CD4-positive, alpha-beta T cell treated with Interleukin-10 for 1 hour (primary cell): ENCODE results near the gene PATL1.
"Not testable (repeated sequence)": the region's sequence is repeated elsewhere in the genome, so short reads cannot be mapped to it uniquely, and the experiment has no call there.

ENCODE experiments used
- DNase-seq: peaks from one replicate; pipeline ENCODE4 v3.0.0-alpha.2; 2020

The PATL1 gene

DNA sequence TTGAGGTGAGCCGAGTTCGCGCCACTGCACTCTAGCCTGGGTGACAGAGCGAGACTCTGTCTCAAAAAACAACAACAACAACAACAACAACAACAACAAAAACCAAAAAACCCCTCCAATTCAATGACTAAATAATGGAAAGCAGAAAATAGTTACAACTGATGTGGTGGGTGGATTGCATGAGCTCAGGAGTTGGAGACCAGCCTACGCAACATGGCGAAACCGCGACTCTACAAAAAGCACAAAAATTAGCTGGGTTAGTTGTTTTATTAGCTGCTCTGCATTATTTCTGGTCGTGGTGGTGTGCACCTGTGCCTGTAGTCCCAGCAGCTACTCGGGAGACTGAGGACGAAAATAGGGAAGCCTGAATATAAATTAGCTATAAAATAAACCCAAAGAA is 2.6 kb upstream of the PATL1 start:
- DNase-seq, result no peak

DNA sequence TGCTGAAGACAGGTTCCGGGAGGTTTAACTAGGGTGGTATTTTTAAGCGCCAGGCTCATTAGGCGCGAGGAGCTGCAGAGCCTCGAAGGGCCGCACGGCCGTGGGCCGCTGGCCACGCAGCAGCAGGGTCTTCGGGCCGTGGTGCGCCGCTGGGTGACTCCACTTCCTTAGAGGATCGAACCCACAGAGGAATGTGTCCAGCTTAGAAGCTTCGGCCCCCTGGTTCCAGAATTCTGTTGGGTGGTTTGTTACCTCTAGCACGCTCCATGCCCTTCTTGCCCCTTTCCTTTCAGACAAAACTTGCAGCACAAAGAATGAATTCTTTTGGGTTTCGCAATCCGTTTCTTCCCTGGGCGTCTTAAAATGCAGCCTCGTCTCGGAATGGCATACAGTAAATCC is 773 bp upstream of the PATL1 start:
- DNase-seq, result no peak

DNA sequence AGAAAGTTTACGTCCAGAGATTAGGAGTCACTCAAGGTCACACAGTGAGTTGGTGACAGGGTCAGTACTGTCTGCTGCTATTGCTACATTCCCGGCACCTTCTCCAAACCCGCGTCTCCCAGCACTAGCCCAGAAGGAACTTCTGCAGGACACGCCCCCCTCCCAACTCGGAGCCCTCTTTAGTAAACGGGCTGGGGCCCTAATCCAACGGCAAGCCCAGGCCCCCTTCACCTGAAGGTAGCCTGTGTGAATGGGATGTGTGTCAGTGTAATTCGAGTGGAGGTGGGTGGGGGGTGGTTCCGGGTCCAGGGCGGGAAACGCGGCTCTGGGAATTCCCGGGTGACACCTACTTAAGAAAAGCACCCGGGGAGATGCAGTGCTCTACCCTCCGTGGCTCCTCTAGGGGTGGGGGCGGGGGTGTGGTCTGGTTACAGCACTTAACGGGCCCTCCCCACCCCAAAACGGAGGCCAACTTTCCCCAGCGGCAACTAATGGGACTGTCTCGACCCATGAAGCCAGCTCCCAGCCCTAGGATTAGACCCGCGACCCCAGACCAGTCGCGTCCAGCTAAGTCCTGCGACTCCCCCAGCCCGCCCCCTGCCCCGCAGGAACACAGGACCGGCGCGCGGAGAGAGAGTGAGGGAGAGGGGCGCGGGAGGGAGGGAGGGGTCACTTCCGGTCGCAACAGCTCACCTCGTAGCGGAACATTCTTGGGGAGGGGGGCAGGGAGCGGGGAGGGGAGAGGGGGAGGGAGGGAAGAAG is 468 bp downstream of the PATL1 start:
- peak; percentile 84 for DNase-seq

DNA sequence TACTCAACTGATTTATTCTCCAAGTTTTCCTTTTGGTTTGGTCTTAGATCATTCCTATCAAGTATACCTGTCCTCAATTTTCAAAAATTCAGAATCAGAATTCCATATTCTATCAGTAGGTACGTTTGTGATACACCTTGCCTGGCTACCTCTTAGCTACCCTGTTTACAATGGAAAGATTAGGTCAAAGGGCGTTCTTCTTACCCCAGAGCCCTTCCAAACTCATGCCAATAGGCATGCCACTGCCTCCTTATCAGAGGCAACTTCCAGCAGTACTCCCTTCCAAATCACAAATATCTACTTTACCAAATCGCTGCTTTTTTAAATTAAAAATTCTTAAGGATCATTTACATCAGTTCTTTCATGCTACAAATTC is 1.0 kb downstream of the PATL1 start:
- no peak for DNase-seq

DNA sequence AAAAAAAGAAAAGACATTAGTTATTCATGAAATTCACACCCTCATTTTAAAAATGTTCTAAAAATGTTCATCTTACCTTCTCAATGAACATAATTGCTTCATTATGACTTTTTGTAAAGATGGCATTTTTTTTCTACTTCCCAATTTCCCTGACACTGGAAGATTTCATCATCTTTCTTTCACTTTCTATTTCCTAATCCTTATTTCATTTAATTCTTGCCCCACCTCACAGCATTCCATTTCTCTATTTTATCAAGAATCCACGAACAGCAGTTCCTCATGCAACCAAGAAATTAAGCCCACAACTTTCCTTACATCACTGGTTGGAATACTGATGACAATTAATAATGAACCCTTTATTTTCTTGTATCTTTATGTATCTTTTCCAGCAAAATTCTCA is 1.9 kb downstream of the PATL1 start:
- no peak for DNase-seq

DNA sequence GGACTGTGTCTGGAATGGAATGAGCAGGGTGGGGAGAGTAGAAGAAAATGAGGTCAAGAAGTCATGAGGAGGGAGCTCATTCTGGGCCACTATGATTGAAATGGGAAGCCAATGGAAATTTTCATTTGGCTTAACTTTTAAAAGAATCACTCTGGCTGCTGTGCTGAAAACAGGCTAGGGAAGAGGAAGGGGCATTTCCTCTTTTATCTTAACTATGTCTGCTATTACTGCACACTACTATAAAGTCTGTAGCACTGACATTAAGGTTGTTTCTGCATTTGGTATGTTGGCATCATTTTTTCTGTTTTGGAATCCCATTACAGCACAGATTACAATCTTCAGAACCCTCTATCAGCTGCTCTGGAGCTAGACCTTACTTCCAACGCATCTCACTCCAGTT is 8.2 kb downstream of the PATL1 start:
- no peak for DNase-seq

DNA sequence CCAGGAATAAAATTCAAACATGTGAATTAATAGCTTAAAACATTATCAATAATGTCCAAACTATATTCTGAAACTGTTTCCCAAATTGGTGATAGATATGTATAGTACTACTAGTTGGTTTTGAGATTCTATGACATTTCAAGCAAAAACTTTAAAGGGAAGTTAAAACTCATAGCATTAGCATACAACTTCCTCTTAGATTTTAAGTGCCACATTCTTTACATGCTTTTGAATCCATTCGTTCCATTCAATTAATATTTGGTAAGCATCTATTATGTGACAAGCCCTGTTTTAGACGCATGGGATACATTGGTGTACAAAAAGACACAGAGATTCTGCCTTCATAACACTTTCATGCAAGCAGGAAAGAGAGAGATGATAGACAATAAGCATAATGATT is 8.9 kb downstream of the PATL1 start:
- no peak for DNase-seq

DNA sequence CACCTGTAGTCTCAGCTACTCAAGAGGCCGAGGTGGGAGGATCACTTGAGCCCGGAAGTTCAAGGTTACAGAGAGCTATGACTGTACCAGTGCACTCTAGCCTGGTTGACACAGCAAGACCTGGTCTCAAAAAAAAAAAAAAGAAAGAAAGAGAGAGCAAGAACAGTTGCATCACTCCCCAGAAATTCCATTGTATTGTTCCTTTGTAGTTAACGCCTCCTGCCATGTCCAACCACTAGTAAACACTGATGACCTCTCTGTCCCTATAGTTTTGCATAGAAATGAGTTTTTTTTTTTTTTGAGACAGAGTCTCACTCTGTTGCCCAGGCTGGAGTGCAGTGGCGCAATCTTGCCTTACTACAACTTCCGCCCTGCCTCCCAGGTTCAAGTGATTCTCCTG is 10.8 kb downstream of the PATL1 start:
- DNase-seq, result no peak

DNA sequence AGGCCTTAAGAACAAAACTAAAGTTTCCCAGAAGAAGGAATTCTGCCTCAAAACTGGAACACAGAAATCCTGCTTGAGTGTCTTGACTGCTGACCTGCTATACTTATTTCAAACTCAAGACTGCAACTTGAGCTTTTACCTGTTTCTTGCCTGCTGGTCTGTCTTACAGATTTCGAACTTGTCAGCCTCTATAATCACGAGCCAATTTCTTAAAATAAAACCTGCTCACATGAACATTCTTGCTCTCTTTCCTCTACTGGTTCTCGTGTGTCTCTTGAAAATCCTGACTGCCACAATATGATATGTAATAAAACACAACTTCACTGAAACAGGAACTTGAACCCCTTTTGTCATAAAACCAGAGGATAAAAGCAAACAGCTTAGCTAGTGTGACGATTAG is 13.9 kb downstream of the PATL1 start:
- DNase-seq, result no peak

DNA sequence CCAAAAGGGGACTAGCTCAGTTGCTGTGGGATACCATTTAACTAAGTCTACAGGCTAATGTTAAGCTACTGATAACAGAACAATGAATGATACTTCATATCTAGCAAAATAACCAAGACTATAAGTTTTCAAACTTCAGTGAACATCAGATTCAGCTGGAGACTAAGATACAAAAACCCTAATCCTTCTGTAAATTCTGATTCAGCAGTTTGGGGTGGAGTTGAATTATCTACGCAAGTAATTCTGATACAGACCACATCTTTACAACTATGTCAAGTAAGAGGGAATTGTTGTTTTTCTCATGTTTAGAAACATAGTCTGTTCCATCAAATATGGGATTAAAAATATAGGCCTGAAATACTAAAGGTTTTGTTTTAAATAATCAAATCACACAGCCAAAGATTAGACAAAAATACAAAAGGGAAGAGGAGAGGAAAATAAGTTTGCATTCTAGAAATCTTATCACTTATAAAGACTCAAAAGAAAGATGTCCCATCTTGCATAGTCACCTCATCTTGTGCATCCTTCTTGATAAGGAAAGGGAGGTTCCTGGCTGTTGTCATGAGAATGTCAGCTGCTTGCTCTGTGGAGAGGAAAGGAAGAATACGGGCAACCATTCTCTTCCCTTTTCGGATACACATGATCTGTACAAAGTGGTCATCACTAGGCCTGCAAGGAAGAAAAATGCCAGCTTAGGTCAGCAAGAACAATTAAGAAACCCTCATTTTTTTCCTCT is 21.4 kb downstream of the PATL1 start:
- DNase-seq, result no peak

DNA sequence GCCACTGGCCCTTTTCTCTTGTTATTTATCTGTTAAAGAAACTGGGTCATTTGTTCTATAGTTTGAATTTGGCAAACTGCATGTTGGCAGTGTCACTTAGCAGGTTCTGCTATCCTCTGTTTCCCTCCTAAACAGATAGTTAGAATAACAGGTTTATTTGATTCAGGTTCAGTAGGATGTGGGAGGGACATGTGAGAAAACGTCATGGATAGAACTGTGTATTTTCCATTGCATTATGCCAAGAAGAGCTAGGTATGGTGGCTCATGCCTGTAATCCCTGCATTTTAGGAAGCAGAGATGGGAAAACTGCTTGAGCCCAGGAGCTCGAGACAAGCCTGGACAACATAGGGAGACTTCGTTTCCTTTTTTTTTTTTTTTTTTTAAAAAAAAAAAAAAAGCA is 24.3 kb downstream of the PATL1 start:
- no peak for DNase-seq

DNA sequence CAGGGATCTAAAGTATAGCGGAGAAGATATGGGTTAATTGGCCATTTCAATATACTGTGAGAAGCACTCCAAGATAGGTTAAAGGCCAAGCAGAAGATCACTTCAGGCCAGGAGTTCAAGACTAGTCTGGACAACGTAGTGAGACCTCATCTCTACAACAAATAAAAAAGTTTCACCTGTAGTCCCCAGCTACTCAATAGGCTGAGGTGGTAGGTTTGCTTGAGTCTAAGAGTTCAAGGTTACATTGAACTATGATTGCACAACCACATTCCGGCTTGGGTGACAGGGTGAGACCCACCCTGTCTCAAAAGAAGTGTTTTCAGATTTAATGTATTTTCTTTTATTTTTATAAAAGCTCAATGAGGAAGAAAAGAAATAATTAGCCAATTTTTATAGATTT is 25.4 kb downstream of the PATL1 start:
- DNase-seq, result no peak

DNA sequence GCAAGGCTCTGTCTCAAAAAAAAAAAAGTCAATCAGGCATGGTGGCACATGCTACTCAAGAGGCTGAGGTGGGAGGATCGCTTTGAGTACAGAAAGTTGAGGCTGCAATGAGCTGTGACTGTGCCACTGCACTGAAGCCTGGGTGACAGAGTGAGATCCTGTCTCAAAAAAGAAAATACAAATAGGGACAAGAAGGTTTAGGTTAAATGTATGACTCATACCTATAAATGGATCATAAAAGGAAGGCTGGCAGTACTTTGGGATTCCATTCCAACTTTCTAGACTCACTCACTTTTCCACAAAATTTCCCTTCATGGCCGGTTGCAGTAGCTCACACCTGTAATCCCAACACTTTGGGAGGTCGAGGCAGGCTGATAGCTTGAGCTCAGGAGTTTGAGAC is 27.7 kb downstream of the PATL1 start:
- DNase-seq, result no peak

DNA sequence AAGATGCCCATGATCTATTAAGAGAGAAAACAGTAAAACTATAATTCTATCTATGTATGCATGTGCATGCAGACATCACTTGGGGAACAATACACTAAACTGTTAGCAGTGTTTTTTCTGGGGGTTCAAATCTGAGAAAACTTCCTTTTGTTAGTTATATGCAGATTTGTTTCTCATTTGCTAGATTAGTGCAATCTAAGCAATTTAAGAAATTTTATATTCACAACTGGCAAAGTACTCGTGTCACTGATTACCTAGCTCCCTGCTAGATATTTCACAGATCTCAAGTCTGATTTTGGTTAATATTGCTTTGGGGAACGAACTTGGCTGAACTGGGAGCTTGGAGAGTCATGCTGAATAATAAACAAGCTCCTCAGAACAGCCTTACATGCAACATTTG is 38.3 kb downstream of the PATL1 start:
- DNase-seq, result no peak

DNA sequence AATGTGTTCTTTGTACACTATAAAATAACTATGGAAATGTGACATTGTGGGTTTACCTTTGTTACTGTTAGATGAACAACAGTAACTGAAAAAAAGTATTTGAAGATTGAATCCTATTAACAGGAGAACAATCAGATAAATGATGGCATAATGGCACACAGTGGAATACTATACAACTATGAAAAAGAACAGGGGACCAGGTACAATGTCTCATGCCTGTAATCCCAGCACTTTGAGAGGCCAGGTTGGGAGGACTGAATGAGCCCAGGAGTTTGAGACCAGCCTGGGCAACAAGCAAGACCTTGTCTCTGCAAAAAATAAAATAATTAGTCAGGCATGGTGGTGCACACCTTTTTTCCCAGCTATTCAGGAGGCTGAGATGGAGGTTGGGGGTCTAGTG is 38.8 kb downstream of the PATL1 start:
- DNase-seq, result no peak

DNA sequence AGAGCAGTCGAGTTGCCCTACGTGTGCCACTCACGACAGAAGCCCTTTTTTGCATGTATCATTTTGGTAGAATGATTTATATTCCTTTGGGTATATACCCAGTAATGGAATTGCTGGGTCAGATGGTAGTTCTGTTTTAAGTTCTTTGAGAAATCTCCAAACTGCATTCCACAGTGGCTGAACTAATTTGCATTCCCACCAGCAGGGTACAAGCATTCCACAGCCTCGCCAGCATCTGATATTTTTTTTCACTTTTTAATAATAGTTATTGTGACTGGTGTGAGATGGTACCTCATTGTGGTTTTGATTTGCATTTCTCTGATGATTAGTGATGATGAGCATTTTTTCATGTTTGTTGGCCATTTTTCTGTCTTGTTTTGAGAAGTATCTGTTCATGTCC is 41.9 kb downstream of the PATL1 start:
- DNase-seq, result not testable (repeated sequence)

DNA sequence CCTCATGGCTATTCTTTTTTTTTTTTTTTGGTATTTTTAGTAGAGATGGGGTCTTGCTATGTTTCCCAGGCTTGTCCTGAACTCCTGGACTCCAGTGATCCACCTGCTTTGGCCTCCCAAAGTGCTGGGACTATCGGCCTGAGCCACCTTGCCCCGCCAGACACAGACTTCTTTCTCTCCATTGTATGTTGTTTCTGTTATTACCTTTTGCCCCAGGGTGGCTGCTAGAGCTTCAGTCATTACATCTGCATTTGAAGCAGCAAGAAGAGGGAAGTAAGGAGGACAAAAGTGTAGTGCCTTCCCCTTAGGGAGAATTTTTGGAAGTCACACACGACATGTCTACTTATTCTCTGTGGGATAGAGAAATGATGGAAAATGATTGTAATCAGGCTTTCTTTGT is 43.1 kb downstream of the PATL1 start:
- no peak for DNase-seq

DNA sequence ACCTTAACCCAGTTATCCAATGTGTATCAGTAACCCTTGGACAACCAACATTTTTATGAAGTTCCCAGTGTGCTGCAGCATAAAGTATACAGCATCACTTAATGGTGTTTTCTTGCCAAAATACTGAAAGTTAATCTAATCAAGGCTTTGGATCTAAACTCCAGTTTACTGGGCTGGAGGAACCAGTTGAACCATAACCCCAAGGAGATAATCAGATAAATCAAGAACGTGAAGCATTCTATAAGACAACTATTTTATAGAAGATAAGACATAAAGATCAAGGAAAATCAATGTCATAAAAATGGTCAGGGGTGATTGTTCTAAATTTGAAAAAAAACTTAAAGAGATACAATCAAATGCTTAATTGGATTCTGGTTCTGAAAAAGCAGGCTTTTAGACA is 51.0 kb downstream of the PATL1 start:
- no peak for DNase-seq

DNA sequence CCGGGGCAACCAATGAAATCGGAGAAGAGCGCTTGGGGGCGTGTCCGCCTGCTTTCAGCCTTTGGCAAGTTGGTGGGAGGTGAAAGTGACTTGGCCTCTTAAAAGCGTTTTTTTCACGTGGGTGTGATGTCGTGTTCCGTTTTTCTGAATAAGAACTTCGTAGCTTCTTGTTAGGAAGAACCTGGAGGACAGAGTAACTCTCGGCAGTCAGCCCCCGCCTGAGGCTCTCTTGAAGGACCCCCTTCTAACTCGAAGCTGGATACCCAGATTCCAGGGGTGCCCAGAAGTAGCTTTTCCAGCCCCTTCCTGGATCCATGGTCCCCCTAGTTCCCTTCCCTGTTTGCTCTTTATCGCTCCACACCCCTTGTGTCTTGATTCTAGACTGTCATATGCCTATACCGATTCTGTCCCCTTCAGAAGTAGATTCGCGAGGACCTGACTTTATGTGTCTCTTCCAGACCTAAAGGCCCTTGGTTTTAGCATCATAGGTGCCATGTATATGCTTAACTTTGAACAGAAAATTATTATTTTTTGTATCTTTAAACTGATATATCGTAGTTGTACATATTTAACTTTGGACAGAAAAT is 52.3 kb downstream of the PATL1 start:
- no peak for DNase-seq

DNA sequence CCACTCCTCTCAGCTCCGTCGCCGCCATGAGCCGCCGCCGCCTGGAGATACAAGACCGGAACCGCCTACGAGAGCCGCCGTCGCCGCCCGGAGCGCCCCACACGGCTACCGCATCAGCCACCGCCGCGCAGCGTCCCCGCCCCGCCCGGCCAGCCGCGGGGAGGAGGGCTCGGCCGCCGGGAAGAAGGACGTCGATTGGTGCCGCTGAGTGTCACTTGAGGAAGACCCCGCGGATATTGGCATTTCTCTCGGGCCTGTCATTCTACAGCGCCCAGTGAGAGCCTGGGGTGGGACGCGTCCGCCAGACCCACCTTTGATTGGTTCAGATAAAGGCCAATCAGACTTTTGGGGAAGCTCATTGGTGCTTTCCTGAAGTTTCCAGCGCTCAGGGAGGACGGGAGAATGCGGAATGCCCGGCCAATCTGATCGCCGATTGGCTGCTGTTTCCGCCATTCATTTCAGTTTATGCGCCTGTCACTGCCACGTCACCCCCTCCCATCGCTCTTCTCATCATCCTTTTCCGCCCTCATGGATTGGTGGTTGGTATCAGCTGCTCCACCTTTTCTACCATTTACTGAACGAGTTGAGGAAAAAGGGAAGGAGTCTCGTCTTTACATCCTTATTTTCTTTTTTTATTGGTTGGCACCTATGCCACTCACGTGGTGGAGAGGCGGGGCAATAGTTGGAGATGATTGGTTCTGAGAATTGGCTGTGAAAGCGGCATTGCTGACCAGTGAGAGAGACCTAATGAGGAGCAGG is 53.0 kb downstream of the PATL1 start, which contains the start of gene OSBP:
OSBP (minus strand) TSS at position 138 of the 759 bp plus-strand sequence; CDS start at position 28, 110 bp downstream.
- peak; percentile 100 for DNase-seq

DNA sequence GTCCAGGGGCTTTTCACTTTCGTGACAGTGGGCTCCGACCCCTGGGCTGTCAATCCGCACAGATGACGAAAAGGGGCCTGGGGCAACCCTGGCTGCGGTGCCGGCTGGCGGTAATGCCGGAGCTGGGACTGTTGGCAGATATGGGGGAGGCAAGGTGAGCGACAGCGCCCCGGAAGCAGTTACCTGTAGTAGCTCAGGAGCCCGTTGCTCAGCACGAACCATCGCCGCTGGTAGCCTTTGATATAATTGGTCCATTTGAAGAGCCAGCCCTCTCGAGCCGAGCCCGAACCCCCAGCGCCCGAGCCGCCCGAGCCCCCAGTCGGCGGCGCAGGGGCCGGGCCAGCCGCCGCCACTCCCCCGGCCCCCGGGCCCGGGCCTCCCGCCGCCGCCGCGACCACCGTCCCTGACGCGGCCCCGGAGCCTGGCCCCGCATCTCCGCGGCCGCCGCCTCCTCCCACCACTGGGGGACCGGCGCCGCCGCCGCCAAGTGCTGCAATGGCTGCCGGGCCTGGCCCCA is 53.7 kb downstream of the PATL1 start:
- DNase-seq, result peak; percentile 78

DNA sequence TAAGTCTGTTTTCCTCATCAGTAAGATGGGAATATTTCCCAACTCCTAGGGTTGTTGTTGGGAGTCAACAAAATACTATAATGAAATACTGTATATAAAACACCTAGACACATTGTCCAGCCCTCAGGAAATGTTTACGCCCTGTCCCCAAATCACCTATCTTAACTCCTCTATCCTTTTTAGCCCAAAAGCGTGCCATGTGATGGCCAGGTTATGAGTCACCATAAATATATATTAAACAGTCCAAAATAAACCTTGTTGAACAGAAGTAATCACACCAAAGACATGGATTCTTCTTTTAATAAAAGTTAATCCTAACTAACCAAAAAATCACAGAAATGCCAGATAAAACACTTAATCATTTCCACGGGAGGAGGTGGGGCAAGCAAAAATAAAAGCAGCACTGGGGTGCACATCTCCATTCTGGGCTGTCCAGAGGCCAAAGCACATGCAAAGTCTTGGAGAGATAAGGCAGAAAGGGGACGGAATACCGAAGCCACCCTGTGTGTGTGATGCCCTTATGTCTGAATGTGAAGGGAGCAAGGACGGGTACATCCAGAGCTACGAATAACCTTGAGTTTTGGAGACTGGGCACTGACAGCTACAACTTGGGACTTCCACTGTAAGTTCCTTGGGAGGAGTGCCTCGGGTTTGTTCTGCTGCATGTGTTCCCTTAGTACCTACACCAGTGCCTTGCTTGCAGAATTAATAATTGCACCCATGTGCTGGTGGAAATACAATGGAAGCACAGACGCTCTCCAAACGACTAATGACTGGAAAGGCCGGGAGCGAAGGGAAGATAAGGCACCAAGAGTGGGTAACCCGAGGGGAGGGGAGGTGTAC is 54.3 kb downstream of the PATL1 start:
- no peak for DNase-seq
